Activated naive CD8-positive, alpha-beta T cell (primary cell): ENCODE data around the gene EEIG2.
"Not testable (repeated sequence)": the region's sequence is repeated elsewhere in the genome, so short reads cannot be mapped to it uniquely, and the experiment has no call there.

Experiments used
- H3K27ac Mint-ChIP-seq: one replicate; pipeline ENCODE4 v1.8.0; 2021; ENCODE audit warnings: mixed read lengths
- H3K27me3 Mint-ChIP-seq: one replicate; pipeline ENCODE4 v1.8.0; 2021; ENCODE audit warnings: mixed read lengths
- H3K36me3 Mint-ChIP-seq: one replicate; pipeline ENCODE4 v1.8.0; 2021; ENCODE audit warnings: mixed read lengths
- H3K4me1 Mint-ChIP-seq: one replicate; pipeline ENCODE4 v1.8.0; 2021; ENCODE audit warnings: low read depth, mixed read lengths
- H3K4me3 Mint-ChIP-seq: one replicate; pipeline ENCODE4 v1.8.0; 2021; ENCODE audit warnings: mild to moderate bottlenecking, mixed read lengths
- H3K9me3 Mint-ChIP-seq: one replicate; pipeline ENCODE4 v1.8.0; 2021; ENCODE audit warnings: low read depth, mixed read lengths

EEIG2 gene

DNA sequence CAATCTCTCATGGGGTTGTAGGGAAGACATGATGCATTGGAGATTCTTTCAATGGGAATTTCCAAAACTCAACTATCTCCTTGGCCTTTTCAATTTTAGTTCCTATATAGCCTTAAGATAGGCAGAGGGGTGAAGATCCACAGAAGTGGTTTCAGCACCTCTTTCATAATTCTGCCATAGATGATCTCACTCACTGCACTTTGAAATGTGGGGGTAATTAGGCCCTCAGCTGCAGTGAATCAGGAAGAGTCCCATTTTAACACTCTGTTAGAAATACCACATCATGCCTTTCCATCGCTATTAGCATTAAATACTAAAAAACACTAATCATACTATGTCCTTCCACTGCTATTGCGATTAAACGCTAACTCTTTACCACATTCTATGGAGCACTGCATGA lies 25.1 kb upstream of the EEIG2 start:
- H3K4me3 Mint-ChIP-seq = no peak overlapping the region
- peaks cover 6% of the 10 kb centered on the region for H3K9me3 Mint-ChIP-seq
- no peaks in the 10 kb centered on the region for H3K4me1 Mint-ChIP-seq
- peaks cover 11% of the 10 kb centered on the region for H3K27me3 Mint-ChIP-seq
- H3K36me3 Mint-ChIP-seq = peaks cover 3% of the 10 kb centered on the region
- no peak overlapping the region for H3K27ac Mint-ChIP-seq

DNA sequence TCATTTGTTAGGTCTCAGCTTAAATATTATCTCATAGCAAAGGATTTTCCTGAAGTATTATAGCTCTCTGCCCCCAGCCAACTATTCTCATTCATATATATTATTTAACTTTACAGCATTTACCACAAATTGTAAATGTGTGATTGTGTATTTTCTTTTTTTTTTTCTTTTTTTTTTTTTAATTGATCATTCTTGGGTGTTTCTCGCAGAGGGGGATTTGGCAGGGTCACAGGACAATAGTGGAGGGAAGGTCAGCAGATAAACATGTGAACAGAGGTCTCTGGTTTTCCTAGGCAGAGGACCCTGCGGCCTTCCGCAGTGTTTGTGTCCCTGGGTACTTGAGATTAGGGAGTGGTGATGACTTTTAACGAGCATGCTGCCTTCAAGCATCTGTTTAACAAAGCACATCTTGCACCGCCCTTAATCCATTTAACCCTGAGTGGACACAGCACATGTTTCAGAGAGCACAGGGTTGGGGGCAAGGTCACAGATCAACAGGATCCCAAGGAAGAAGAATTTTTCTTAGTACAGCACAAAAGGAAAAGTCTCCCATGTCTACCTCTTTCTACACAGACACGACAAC lies 24.5 kb upstream of the EEIG2 start:
- H3K9me3 Mint-ChIP-seq, H3K27me3 Mint-ChIP-seq: not testable (repeated sequence)

DNA sequence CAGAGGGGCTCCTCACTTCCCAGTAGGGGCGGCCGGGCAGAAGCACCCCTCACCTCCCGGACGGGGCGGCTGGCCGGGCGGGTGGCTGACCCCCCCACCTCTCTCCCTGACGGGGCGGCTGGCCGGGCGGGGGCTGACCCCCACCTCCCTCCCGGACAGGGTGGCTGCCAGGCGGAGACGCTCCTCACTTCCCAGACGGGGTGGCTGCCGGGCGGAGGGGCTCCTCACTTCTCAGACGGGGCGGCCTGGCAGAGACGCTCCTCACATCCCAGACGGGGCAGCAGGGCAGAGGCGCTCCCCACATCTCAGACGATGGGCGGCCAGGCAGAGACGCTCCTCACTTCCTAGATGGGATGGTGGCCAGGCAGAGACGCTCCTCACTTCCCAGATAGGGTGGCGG lies 23.9 kb upstream of the EEIG2 start:
- H3K4me1 Mint-ChIP-seq, H3K9me3 Mint-ChIP-seq, H3K36me3 Mint-ChIP-seq, H3K27ac Mint-ChIP-seq, H3K27me3 Mint-ChIP-seq, H3K4me3 Mint-ChIP-seq: not testable (repeated sequence)

More for the DNA sequence above, 24.5 kb upstream of the EEIG2 start:
- H3K36me3 Mint-ChIP-seq, H3K4me1 Mint-ChIP-seq, H3K27ac Mint-ChIP-seq, H3K4me3 Mint-ChIP-seq: not testable (repeated sequence)

DNA sequence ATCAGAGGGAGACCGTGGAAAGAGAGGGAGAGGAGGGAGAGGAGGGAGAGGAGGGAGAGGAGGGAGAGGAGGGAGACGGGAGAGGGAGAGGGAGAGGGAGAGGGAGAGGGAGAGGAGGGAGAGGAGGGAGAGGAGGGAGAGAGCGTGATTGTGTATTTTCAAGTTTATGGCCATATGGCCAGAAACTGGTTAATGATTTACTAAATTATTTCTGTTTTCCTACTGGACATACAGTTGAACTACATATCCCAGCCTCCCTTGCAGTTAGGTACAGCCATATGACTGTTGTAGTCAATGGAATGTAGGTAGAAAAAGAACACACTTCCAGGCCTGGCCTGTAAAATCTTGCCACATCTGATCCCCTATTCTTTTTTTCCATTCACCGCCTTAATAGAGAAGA lies 23.1 kb upstream of the EEIG2 start:
- H3K27me3 Mint-ChIP-seq, H3K27ac Mint-ChIP-seq, H3K4me3 Mint-ChIP-seq, H3K4me1 Mint-ChIP-seq, H3K36me3 Mint-ChIP-seq, H3K9me3 Mint-ChIP-seq: not testable (repeated sequence)

DNA sequence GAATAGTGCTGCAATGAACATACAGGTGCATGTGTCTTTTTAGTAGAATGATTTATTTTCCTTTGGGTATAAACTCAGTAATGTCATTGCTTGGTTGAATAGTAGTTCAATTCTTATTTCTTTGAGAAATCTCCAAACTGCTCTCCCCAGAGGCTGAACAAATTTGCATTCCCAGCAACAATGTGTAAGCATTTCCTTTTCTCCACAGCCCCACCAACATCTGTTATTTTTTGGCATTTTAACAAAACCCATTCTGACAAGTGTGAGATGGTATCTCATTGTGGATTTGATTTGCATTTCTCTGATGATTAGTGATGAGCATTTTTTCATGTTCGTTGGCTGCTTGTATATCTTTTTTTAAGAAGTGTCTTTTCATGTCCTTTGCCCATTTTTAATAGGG lies 21.9 kb upstream of the EEIG2 start:
- Mint-ChIP-seq H3K27ac (no peak overlapping the region), H3K4me1 (no peaks in the 10 kb centered on the region), H3K4me3 (no peak overlapping the region), H3K27me3 (peaks cover 15% of the 10 kb centered on the region), H3K9me3 (peaks cover 6% of the 10 kb centered on the region), H3K36me3 (peaks cover 3% of the 10 kb centered on the region)

DNA sequence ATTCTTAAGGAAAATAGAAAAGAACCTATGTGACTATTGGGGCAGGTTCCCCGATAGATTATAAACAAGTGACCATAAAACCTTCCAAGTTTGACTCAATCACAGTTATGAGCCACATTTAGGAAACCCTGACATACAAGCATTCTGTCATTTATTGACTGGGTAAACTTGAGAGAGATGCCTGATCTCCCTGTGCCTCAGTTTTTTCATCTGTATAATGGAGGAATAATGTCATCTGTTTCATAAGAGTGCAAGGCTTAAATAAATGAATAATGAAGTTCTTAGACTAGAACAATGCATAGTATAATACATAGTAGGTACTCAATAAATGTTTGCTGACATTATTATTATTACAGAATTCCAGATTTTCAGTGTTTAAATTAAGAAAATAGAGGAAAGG lies 18.9 kb upstream of the EEIG2 start:
- Mint-ChIP-seq H3K4me1 (no peaks in the 10 kb centered on the region), H3K27me3 (peaks cover 15% of the 10 kb centered on the region), H3K4me3 (no peak overlapping the region), H3K36me3 (peaks cover 3% of the 10 kb centered on the region), H3K9me3 (peaks cover 6% of the 10 kb centered on the region), H3K27ac (no peak overlapping the region)

DNA sequence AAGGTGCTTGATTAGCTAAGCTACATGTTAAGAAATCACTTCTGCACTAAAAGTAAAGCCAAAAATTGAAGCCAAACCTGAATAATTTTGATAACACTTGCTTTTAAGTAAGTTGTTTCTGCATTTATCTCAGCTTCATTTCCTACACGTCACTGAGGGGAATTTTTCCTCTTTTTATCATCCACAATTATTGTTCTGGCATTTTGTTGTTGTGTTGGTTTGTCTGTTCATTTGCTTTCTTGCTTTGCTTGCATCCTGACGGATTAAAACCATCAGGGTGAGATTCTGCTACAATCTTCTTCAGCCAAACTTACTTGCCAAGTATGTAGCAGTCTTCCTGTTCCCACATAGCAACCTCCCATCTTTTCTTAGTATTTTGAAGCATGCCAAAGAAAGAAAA lies 18.0 kb upstream of the EEIG2 start:
- H3K36me3 Mint-ChIP-seq = peaks cover 3% of the 10 kb centered on the region
- no peak overlapping the region for H3K27ac Mint-ChIP-seq
- H3K4me1 Mint-ChIP-seq = no peaks in the 10 kb centered on the region
- H3K4me3 Mint-ChIP-seq = no peak overlapping the region
- peaks cover 15% of the 10 kb centered on the region for H3K27me3 Mint-ChIP-seq
- peaks cover 6% of the 10 kb centered on the region for H3K9me3 Mint-ChIP-seq

DNA sequence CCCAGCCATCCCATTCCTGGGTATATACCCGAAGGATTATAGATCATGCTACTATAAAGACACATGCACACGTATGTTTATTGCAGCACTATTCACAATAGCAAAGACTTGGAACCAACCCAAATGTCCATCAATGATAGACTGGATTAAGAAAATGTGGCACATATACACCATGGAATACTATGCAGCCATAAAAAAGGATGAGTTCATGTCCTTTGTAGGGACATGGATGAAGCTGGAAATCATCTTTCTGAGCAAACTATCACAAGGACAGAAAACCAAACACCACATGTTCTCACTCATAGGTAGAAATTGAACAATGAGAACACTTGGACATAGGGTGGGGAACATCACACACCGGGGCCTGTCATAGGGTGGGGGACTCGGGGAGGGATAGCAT lies 12.4 kb upstream of the EEIG2 start:
- not testable (repeated sequence) for H3K27me3 Mint-ChIP-seq

DNA sequence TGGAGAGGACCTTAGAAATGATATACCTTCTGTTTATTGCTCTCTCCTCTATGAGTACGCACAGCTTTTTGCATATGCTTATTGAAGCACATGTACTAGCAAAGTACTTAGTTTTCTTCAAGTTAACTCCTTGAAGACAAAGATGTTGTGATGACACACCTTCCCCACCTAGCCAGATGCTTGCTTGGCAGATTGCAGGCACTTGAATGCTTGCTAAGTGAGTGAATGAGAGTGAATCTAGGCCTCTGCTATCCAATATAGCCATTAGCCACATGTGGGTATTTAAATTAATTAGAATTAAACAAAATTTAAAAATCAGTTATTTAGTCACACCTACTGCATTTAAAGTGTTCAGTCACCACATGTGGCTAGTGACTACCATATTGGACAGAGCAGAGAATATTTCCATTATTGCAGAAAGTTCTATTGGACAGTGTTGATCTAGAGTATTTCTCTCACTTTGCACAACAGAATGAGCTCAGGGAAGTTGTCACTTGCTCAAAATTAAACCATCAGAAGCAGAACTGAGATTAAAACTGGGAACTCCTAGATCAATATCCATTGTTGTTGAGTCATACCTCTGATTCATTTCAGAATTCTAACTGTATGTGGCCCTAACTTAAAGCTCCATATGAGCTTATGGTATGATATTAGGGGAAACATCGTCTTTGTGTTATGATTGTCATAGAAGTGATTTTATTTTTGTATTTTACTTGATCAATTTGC lies 8.6 kb upstream of the EEIG2 start:
- H3K27me3 Mint-ChIP-seq = no peaks in the 10 kb centered on the region
- H3K27ac Mint-ChIP-seq = no peak overlapping the region
- H3K4me1 Mint-ChIP-seq = no peaks in the 10 kb centered on the region
- H3K4me3 Mint-ChIP-seq = no peak overlapping the region
- no peaks in the 10 kb centered on the region for H3K9me3 Mint-ChIP-seq
- no peaks in the 10 kb centered on the region for H3K36me3 Mint-ChIP-seq

More for the DNA sequence above, 12.4 kb upstream of the EEIG2 start:
- not testable (repeated sequence) for H3K4me3 Mint-ChIP-seq, H3K4me1 Mint-ChIP-seq, H3K9me3 Mint-ChIP-seq, H3K36me3 Mint-ChIP-seq, H3K27ac Mint-ChIP-seq

DNA sequence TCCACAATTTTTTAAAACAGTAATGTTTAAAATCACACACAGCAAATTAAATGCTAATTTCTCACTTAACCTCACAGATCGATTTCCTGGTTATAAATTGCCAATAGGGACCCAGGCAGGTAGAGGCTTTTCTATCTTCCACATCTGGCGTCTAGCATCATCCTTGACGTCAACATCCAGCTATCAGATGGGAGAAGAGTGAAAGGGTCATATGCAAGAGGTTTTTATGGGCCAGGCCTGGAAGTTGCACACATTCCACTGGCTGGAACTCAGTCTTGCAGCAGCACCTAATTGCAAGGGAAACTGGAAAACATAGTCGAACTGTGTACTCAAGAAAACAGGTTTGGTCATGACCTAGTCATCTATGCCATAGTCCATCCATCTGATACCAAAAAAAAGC lies 6.0 kb upstream of the EEIG2 start:
- Mint-ChIP-seq H3K4me1 (no peaks in the 10 kb centered on the region), H3K9me3 (no peaks in the 10 kb centered on the region), H3K4me3 (no peak overlapping the region), H3K27me3 (no peaks in the 10 kb centered on the region), H3K27ac (no peak overlapping the region), H3K36me3 (no peaks in the 10 kb centered on the region)

DNA sequence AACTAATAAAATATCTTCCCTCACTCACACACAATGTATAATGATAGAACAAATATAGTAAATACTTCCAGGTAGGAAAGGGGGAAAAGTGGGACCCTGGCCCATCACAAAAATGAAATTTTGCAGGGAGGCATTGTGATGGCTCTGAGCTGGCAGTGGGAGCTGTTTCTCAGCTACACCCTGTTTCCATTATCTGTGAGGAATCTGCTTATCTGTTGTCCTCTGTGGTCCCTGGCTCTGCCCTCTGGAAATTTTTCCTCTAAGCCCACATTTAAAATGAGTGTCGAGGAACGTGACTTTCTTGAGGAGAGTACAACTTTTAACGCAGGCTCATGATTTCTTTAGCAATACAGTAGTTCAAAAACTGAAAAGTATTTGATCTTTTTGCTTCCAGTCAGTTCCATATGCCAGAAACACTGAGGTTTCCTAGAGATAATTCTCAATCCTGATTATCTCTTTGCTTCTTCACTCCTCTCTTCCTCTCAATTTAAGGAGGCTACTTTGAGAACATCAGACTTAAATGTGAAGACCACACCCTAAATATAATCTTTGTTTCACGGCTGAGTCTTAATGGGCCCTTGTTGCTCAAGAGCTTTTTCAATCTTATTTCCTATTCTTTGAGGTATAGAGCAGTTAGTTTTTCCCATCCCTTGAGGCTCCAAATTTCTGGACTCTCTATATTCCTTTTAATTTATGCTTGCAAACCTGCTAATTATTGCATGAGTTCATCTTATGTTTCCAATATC lies 5.0 kb upstream of the EEIG2 start:
- Mint-ChIP-seq H3K4me3 (no peak overlapping the region), H3K4me1 (peaks cover 5% of the 10 kb centered on the region), H3K27ac (no peak overlapping the region), H3K36me3 (no peaks in the 10 kb centered on the region), H3K9me3 (no peaks in the 10 kb centered on the region), H3K27me3 (no peaks in the 10 kb centered on the region)

DNA sequence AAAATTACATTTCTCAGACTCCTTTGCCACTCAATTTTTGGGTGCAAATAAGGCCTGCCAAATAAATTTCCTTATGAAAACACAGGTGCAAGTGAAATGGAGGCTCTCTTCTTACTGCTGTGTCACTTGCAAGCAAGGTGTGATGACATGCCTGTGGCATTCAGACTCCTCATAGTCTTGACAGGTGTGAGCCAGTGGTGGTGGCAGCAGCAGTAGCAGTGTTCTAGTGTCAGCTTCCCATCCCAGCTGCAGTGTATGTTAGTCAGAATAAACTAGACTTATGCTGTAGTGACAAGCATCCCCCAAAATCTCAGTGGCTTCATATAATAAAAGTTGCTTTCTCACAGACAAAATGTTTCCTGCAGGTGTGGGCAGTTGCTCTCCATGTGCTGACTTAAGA lies 3.8 kb upstream of the EEIG2 start:
- H3K36me3 Mint-ChIP-seq = no peaks in the 10 kb centered on the region
- no peak overlapping the region for H3K27ac Mint-ChIP-seq
- no peaks in the 10 kb centered on the region for H3K27me3 Mint-ChIP-seq
- no peak overlapping the region for H3K4me3 Mint-ChIP-seq
- peaks cover 11% of the 10 kb centered on the region for H3K4me1 Mint-ChIP-seq
- no peaks in the 10 kb centered on the region for H3K9me3 Mint-ChIP-seq

DNA sequence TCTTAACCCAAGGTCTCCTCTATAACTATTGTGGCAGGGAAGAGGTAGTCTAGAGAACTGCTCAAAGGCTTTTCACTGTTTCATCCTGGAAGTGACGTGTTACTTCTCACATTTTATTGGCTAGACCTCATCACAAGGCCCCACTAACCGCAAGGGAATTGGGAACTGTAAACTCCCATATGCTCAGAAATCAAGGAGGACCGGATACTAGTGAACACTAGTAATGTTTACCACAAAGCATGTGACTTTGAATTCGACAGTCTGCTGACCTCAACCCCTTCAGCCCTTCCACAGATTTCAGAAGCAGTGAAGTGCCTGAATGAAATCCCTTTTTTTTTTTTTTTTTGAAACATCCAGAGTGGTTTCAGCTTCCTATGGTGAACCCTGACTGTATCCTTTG lies 3.4 kb upstream of the EEIG2 start:
- no peak overlapping the region for H3K27ac Mint-ChIP-seq
- no peak overlapping the region for H3K4me3 Mint-ChIP-seq
- no peaks in the 10 kb centered on the region for H3K9me3 Mint-ChIP-seq
- no peaks in the 10 kb centered on the region for H3K27me3 Mint-ChIP-seq
- H3K4me1 Mint-ChIP-seq = peaks cover 16% of the 10 kb centered on the region
- H3K36me3 Mint-ChIP-seq = no peaks in the 10 kb centered on the region

DNA sequence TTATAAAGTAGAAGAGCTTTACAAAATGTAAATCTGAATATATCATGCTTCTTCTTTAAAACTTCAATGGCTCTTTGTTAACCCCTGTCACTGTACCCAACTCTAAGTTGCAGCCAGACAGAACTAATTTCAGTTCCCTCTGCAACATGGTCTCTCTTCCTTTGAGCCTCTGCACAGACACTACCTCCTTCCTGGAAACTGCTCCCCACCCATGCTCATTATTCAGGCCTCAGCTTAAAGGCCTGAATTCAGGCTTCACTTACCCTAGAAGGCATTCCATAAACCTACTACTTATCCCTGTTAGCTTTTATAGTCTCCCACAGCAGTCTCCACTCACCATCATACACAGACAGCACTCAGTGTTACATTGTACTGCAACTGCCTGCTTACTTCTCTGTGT lies 2.6 kb upstream of the EEIG2 start:
- Mint-ChIP-seq H3K27me3 (no peaks in the 10 kb centered on the region), H3K27ac (no peak overlapping the region), H3K4me3 (no peak overlapping the region), H3K36me3 (no peaks in the 10 kb centered on the region), H3K4me1 (peaks cover 24% of the 10 kb centered on the region), H3K9me3 (no peaks in the 10 kb centered on the region)

DNA sequence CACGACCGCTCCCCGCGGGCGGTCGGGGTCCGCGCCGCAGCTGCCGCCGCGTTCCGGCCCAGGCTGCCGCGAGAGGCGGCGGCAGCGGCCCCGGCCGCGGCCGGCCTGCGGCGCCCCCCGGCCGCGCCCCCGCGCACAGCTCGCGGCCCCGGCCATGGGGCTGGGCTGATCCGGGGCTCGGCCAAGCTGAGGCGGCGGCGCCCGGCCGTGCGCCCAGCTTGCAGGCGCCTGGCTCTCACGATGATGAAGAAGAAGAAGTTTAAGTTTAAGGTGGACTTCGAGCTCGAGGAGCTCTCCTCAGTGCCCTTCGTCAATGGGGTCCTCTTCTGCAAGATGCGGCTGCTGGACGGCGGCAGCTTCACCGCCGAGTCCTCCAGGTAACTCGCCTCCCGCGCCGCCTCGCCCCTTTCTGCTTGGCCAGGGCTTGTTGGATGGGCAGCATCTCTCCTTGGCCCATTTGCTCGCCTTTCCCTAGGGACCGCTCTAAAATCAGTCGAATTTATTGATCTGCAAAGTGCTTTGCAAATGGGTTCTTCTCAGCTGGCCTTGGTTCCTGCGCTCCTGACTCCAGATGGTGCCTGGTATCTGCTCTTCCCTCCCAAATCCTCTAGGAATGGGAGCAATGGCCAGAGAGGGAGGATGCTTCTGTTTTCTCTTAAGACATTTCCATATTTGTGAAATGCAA lies 431 bp downstream of the EEIG2 start:
- H3K27me3 Mint-ChIP-seq = no peaks in the 10 kb centered on the region
- H3K4me1 Mint-ChIP-seq = peaks cover 36% of the 10 kb centered on the region
- peak overlapping the region; percentile 91 for H3K4me3 Mint-ChIP-seq
- H3K27ac Mint-ChIP-seq = peak overlapping the region; percentile 62
- no peaks in the 10 kb centered on the region for H3K9me3 Mint-ChIP-seq
- H3K36me3 Mint-ChIP-seq = peaks cover 2% of the 10 kb centered on the region
